Measurements from ENCODE around the gene HSPA12B.

DNA sequence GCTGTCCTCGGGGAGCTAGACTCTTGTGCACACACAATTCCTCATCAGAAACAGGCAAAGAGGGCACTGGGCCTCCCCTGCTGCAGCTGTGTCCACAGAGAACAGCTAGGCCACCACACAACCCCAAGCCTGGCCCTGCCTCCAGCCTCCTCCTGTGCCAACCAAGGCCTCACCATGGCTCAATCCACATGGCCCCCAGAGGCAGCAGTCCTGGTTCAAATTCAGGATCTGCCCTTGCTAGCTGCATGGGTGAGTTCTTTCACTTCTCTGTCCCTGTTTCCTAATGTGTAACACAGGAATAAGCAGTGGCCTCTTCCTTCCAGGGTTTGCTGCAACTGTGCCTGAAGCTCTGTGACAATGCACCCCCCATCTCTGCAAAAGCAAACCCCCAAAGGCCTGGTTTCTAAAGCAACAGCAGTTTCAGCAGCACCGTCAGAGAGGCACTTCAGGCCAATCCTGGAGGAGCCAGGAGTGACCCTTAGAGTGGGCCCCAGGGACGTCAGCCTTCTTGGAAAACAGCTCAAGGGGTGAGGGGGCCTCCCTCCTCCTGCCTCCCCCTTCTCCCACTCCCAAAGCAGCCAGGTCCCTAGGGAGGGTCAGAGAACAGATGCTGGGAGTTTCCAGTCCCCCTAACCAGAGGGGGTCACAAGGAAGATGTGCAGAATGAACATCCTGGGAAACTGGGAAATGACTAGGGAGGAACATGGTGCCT is 32.8 kb downstream of the HSPA12B start:
- TF ChIP-seq FOXA1 (IDR thresholded peaks at IDR 0.05) (no peak), LEF1 (IDR thresholded peaks at IDR 0.05; ENCODE audit: borderline replicate concordance) (no peak), HDGF (IDR thresholded peaks at IDR 0.05; ENCODE audit: borderline replicate concordance) (no peak), ZNF384 (IDR thresholded peaks at IDR 0.05) (no peak), ARNT (IDR thresholded peaks at IDR 0.05) (no peak), NFRKB (IDR thresholded peaks at IDR 0.05) (no peak), FOXK2 (IDR thresholded peaks at IDR 0.05) (no peak), SUZ12 (IDR thresholded peaks at IDR 0.05) (no peak), BHLHE40 (IDR thresholded peaks at IDR 0.05; ENCODE audit: borderline replicate concordance) (no peak), ELF4 (IDR thresholded peaks at IDR 0.05) (no peak)
- TF ChIP-seq, protein P1, sequence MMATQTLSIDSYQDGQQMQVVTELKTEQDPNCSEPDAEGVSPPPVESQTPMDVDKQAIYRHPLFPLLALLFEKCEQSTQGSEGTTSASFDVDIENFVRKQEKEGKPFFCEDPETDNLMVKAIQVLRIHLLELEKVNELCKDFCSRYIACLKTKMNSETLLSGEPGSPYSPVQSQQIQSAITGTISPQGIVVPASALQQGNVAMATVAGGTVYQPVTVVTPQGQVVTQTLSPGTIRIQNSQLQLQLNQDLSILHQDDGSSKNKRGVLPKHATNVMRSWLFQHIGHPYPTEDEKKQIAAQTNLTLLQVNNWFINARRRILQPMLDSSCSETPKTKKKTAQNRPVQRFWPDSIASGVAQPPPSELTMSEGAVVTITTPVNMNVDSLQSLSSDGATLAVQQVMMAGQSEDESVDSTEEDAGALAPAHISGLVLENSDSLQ (IDR thresholded peaks at IDR 0.05), result no peak
